Cardiac septum (tissue), 1 donor: ENCODE measurements around the gene ASTN1. TPM values are rescaled to one million over a fixed set of nuclear protein-coding genes. Genes with fewer than 3 reads are reported as not detected.

Experiments
- DNase-seq: peaks from one replicate; pipeline ENCODE4 v3.0.0-alpha.2; 2020; ENCODE audit warnings: low spot score
- intact Hi-C: fragments of 100-400 bp; cut with DNase I; formaldehyde crosslinking; loops from one replicate; pipeline ENCODE4 v1.14.0; 2022
- total RNA-seq: library from RNA; stranded (reverse); fragmentation: NEBNext Ultra II Directional; extraction: Animal tissue kit (Norgen Biotek cat#: 25700); gene quantifications from one replicate; pipeline ENCODE4 v1.2.1, GENCODE V29; 2021
- donor health status: DM: no; HTN: no; CAD: no.

The ASTN1 gene
- total RNA-seq, 1 donor from 2014 or later, result 0.59 TPM

- no peak for DNase-seq
- intact Hi-C loops, result no loop called here
Measured at GRCh38 chr1:177063648-177064047, 100.9 kb downstream of the ASTN1 start.

- no peak for DNase-seq
- intact Hi-C loops, result no loop called here
Measured at GRCh38 chr1:177054542-177054941, 110.0 kb downstream of the ASTN1 start.

- DNase-seq, result no peak
- intact Hi-C loops, result no loop called here
Measured at GRCh38 chr1:177053648-177054047, 110.9 kb downstream of the ASTN1 start.

GRCh38 chr1:177048314-177049069 lies 116.0 kb downstream of the ASTN1 start:
- no peak for DNase-seq
- intact Hi-C loops, result no loop called here

- intact Hi-C loops, result no loop called here
- no peak for DNase-seq
Measured at GRCh38 chr1:177045151-177045550, 119.4 kb downstream of the ASTN1 start.

GRCh38 chr1:177044390-177044789 lies 120.1 kb downstream of the ASTN1 start:
- DNase-seq, result no peak
- intact Hi-C loops, result no loop called here

GRCh38 chr1:177043597-177043996 lies 120.9 kb downstream of the ASTN1 start:
- intact Hi-C loops, result no loop called here
- no peak for DNase-seq

GRCh38 chr1:177035586-177035985 lies 128.9 kb downstream of the ASTN1 start:
- intact Hi-C loops, result no loop called here
- no peak for DNase-seq

- intact Hi-C loops, result no loop called here
Measured at GRCh38 chr1:177033628-177034027, 130.9 kb downstream of the ASTN1 start.

GRCh38 chr1:177032434-177032833 lies 132.1 kb downstream of the ASTN1 start:
- DNase-seq, result no peak
- intact Hi-C loops, result no loop called here

More at GRCh38 chr1:177033628-177034027, 130.9 kb downstream of the ASTN1 start:
- DNase-seq, result no peak

GRCh38 chr1:177024623-177025022 lies 139.9 kb downstream of the ASTN1 start:
- no peak for DNase-seq
- intact Hi-C loops, result no loop called here

- intact Hi-C loops, result no loop called here
- no peak for DNase-seq
Measured at GRCh38 chr1:177023726-177024125, 140.8 kb downstream of the ASTN1 start.

- intact Hi-C loops, result no loop called here
- no peak for DNase-seq
Measured at GRCh38 chr1:177023249-177023648, 141.3 kb downstream of the ASTN1 start.

- intact Hi-C loops, result no loop called here
- DNase-seq, result no peak
Measured at GRCh38 chr1:177021687-177022086, 142.8 kb downstream of the ASTN1 start.

- DNase-seq, result no peak
- intact Hi-C loops, result no loop called here
Measured at GRCh38 chr1:177020851-177021589, 143.5 kb downstream of the ASTN1 start.

- intact Hi-C loops, result no loop called here
- no peak for DNase-seq
Measured at GRCh38 chr1:177017287-177017852, 147.1 kb downstream of the ASTN1 start.

GRCh38 chr1:177014325-177014724 lies 150.2 kb downstream of the ASTN1 start:
- intact Hi-C loops, result no loop called here
- no peak for DNase-seq

GRCh38 chr1:177012342-177012925 lies 152.1 kb downstream of the ASTN1 start:
- intact Hi-C loops, result no loop called here

GRCh38 chr1:177011508-177011907 lies 153.0 kb downstream of the ASTN1 start:
- DNase-seq, result no peak
- intact Hi-C loops, result no loop called here

More at GRCh38 chr1:177012342-177012925, 152.1 kb downstream of the ASTN1 start:
- DNase-seq, result no peak

GRCh38 chr1:177010211-177010825 lies 154.2 kb downstream of the ASTN1 start:
- DNase-seq, result no peak
- intact Hi-C loops, result no loop called here
